Activated naive CD4-positive, alpha-beta T cell treated with anti-CD3 and anti-CD28 coated beads, Interleukin-2, amount 10 ng/mL, durations not matched to agents 7 days and 5 days (primary cell): ENCODE measurements around the gene GPC4.
"Not testable (repeated sequence)": the region's sequence is repeated elsewhere in the genome, so short reads cannot be mapped to it uniquely, and the experiment has no call there.

Experiments used
- CTCF ChIA-PET: fragments of 350-600 bp; sonication (Branson Sonifier 250); formaldehyde crosslinking; loops from one replicate; lab custom pipeline; 2021; ENCODE audit warnings: antibody characterized with exemption; lab: Charles Lee
- DNase-seq: peaks from one replicate; pipeline ENCODE4 v3.0.0-alpha.2; 2020
- H3K27ac Mint-ChIP-seq: one replicate; pipeline ENCODE4 v1.8.0; 2021; ENCODE audit warnings: mild to moderate bottlenecking, moderate library complexity, mixed read lengths
- H3K27me3 Mint-ChIP-seq: one replicate; pipeline ENCODE4 v1.8.0; 2021; ENCODE audit warnings: mild to moderate bottlenecking, mixed read lengths
- H3K36me3 Mint-ChIP-seq: one replicate; pipeline ENCODE4 v1.8.0; 2021; ENCODE audit warnings: mixed read lengths
- H3K4me1 Mint-ChIP-seq: one replicate; pipeline ENCODE4 v1.8.0; 2021; ENCODE audit warnings: mixed read lengths
- H3K4me3 Mint-ChIP-seq: one replicate; pipeline ENCODE4 v1.8.0; 2021; ENCODE audit warnings: mild to moderate bottlenecking, moderate library complexity, mixed read lengths
- H3K9me3 Mint-ChIP-seq: one replicate; pipeline ENCODE4 v1.8.0; 2021; ENCODE audit warnings: mixed read lengths

Gene GPC4

DNA sequence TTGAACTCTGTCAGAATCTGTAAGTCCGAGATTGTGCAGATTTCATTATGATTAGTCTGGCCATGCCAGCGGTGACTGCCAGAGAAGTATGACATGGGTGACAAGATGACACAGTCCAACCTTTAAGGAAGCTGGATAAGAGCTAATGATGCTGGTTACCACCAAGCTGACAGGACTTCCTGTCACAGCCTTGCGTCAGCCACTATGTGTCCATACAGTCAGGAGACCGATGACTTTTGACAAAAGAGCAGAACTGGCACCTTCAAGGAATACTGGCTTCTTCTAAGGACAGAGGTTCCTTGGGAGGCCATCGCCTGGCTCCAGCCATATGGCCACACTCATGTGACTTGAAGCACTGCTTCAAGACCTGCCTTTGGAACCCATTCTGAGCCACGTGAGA lies 129.9 kb downstream of the GPC4 start:
- CTCF ChIA-PET: no interaction called here
- Mint-ChIP-seq H3K36me3 (no peaks in the 10 kb centered on the region), H3K27me3 (no peaks in the 10 kb centered on the region), H3K4me1 (no peaks in the 10 kb centered on the region), H3K27ac (no peak overlapping the region), H3K9me3 (peaks cover 2% of the 10 kb centered on the region), H3K4me3 (no peak overlapping the region)
- no peak for DNase-seq

DNA sequence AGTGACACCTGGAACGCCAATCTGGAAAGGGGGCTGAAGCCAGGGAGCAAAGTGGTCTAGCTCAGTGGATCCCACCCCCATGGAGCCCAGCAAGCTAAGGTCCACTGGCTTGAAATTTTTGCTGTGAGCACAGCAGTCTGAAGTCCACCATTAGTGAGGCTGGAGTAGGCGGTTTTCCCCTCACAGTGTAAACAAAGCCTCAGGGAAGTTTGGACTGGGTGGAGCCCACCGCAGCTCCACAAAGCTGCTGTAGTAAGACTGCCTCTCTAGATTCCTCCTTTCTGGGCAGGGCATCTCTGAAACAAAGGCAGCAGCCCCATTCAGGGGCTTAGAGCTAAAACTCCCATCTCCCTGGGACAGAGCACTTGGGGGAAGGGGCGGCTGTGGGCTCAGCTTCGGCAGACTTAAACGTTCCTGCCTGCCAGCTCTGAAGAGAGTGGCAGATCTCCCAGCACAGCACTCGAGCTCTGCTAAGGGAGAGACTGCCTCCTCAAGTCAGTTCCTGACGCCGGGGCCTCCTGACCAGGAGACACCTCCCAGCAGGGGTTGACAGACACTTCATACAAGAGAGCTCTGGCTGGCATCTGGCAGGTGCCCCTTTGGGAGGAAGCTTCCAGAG lies 136.1 kb downstream of the GPC4 start:
- H3K36me3 Mint-ChIP-seq, H3K27me3 Mint-ChIP-seq, CTCF ChIA-PET, H3K9me3 Mint-ChIP-seq, H3K4me1 Mint-ChIP-seq, DNase-seq, H3K4me3 Mint-ChIP-seq, H3K27ac Mint-ChIP-seq: not testable (repeated sequence)

DNA sequence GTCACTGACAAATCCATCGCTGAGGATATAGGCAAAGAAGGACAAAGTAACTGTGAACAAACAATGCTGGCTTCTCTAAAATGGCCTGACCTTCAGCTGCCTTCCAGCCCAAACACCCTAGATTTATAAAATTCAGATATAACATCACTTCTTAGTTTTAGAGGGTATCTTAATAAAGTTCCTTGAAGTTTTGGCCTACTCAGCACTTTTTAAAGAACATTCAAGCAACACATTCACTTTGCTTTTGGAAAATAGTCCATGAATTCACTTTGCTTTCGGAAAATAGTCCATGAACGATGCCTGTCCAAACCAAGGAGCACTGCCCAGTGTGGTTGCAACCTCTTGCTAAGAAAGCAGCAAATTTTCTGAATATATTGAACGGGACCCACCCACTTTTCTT lies 142.1 kb downstream of the GPC4 start:
- Mint-ChIP-seq H3K4me1 (no peaks in the 10 kb centered on the region), H3K36me3 (no peaks in the 10 kb centered on the region), H3K4me3 (no peak overlapping the region), H3K27me3 (no peaks in the 10 kb centered on the region), H3K27ac (no peak overlapping the region), H3K9me3 (no peaks in the 10 kb centered on the region)
- CTCF ChIA-PET: no interaction called here
- DNase-seq: no peak

DNA sequence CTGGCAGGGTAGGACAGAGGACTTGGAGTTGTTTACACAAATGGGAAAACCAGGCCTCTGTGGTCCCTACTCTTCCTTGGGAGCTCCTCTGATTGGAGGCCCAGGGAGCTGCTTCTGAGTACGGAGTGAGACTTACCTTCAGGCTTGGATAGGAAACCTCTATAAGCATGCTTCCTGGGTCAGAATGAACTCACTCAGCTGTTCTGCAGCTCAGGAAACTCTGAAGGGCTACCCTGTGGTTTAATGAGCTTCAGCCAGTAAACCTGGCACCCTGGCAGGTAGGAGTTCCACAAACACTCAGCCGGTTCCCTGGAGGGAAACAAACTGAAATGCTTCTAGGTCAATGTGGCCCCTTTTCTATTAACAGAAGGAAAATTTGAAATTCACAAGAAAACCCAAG lies 146.1 kb downstream of the GPC4 start:
- Mint-ChIP-seq H3K27me3 (no peaks in the 10 kb centered on the region), H3K9me3 (no peaks in the 10 kb centered on the region), H3K36me3 (no peaks in the 10 kb centered on the region), H3K27ac (no peak overlapping the region), H3K4me1 (no peaks in the 10 kb centered on the region), H3K4me3 (no peak overlapping the region)
- no peak for DNase-seq
- CTCF ChIA-PET: no interaction called here

DNA sequence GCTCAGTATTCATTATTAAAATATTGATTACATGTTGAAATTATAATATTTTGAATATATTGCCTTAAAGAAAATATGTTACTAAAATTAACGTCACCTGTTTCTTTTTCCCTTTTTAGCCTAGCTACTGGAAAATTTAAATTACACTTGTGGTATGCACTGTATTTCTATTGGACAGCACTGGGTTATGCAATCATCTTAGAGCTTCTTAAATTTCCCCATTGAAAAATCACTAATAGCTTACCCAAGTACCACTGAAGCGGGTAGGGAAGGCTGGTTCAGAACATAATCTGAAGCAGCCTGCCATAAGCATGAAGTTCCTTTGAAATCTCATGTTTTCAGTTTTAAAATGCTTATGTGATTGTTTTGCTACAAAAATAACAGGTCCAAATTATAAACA lies 147.7 kb downstream of the GPC4 start:
- H3K27me3 Mint-ChIP-seq: no peaks in the 10 kb centered on the region
- H3K4me1 Mint-ChIP-seq: no peaks in the 10 kb centered on the region
- H3K9me3 Mint-ChIP-seq: no peaks in the 10 kb centered on the region
- no peak overlapping the region for H3K4me3 Mint-ChIP-seq
- DNase-seq: no peak
- CTCF ChIA-PET: no interaction called here
- no peaks in the 10 kb centered on the region for H3K36me3 Mint-ChIP-seq
- no peak overlapping the region for H3K27ac Mint-ChIP-seq

DNA sequence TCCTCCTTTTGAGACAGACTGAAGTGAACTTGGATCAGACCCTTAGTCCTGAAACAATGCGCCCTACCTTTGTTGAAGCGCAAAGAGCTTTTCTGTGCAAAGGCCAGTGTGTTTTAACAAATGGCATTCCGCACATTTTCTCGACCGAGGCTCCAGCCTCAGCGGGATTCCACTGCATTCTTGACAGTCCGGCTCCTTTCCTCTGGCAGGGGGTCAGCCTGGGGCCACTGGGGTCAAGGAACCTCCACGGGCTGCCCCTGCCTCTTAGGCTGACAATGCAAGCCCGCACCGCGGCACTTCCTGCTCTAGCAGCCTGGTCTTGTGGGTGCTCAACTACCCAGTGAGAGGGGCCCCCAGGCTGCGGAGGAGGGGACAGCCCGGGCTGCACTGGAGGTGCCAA lies 150.0 kb downstream of the GPC4 start:
- Mint-ChIP-seq H3K4me3 (no peak overlapping the region), H3K9me3 (no peaks in the 10 kb centered on the region), H3K36me3 (no peaks in the 10 kb centered on the region), H3K4me1 (no peaks in the 10 kb centered on the region), H3K27me3 (no peaks in the 10 kb centered on the region), H3K27ac (no peak overlapping the region)
- CTCF ChIA-PET: no interaction called here
- DNase-seq: no peak

DNA sequence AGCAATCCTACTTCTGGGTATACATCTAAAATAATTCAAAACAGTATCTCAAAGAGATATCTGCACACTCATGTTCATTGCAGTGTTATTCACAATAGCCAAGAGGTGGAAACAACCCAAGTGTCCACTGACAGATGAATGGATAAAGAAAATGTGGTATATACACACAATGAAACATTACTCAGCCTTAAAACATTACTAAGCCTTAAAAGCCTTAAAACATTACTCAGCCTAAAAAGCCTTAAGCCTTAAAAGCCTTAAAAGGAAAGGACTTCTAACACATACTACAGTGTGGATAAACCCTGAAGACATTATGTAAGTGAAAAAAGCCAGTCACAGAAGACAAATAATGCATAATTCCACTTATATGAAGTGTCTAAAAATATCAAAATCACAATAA lies 156.8 kb downstream of the GPC4 start:
- H3K36me3 Mint-ChIP-seq: no peaks in the 10 kb centered on the region
- DNase-seq: no peak
- no peaks in the 10 kb centered on the region for H3K4me1 Mint-ChIP-seq
- no peak overlapping the region for H3K27ac Mint-ChIP-seq
- no peaks in the 10 kb centered on the region for H3K9me3 Mint-ChIP-seq
- CTCF ChIA-PET: no interaction called here
- no peak overlapping the region for H3K4me3 Mint-ChIP-seq
- H3K27me3 Mint-ChIP-seq: no peaks in the 10 kb centered on the region

DNA sequence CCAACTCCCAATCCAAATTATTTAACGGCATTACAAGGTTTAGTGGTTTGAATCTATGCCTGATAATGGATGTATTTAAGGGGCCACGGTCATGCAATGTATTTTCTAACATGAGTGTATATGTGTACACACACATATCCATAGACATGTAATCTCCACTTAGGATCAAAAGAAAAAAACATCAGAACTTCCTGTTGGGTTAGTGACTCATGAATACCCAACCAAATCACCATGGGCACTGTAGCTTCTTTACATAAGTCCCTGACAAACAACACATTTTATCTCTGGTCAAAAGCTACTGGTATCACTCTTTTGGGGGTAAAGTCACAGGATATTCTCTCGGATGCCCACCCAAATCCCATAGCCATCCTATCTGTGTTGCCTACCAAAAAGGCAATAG lies 160.6 kb downstream of the GPC4 start:
- Mint-ChIP-seq H3K27ac (no peak overlapping the region), H3K4me3 (no peak overlapping the region), H3K36me3 (no peaks in the 10 kb centered on the region), H3K9me3 (no peaks in the 10 kb centered on the region), H3K4me1 (no peaks in the 10 kb centered on the region), H3K27me3 (no peaks in the 10 kb centered on the region)
- CTCF ChIA-PET: no interaction called here
- DNase-seq: no peak

DNA sequence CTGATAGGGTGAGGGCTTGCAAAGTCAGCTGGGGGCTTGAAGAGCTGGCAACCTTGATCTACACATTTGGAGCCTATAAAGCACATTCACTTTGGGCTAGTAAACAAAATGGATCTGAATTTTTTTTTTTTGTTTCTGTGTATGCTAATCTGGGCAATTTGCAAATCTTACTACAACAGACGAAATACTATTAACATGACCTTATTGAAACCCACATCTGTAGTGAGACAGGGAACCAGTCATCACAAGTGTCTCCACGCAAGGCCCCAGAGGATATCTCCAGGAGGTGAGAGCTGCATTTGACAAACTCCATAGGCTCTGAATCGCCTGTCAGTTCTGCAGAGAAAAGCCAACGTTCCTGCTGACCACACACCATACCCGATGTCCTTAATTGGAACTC lies 164.1 kb downstream of the GPC4 start:
- H3K27me3 Mint-ChIP-seq: no peaks in the 10 kb centered on the region
- no peak overlapping the region for H3K27ac Mint-ChIP-seq
- no peak overlapping the region for H3K4me3 Mint-ChIP-seq
- H3K9me3 Mint-ChIP-seq: peaks cover 2% of the 10 kb centered on the region
- CTCF ChIA-PET: no interaction called here
- H3K4me1 Mint-ChIP-seq: no peaks in the 10 kb centered on the region
- DNase-seq: no peak
- no peaks in the 10 kb centered on the region for H3K36me3 Mint-ChIP-seq

DNA sequence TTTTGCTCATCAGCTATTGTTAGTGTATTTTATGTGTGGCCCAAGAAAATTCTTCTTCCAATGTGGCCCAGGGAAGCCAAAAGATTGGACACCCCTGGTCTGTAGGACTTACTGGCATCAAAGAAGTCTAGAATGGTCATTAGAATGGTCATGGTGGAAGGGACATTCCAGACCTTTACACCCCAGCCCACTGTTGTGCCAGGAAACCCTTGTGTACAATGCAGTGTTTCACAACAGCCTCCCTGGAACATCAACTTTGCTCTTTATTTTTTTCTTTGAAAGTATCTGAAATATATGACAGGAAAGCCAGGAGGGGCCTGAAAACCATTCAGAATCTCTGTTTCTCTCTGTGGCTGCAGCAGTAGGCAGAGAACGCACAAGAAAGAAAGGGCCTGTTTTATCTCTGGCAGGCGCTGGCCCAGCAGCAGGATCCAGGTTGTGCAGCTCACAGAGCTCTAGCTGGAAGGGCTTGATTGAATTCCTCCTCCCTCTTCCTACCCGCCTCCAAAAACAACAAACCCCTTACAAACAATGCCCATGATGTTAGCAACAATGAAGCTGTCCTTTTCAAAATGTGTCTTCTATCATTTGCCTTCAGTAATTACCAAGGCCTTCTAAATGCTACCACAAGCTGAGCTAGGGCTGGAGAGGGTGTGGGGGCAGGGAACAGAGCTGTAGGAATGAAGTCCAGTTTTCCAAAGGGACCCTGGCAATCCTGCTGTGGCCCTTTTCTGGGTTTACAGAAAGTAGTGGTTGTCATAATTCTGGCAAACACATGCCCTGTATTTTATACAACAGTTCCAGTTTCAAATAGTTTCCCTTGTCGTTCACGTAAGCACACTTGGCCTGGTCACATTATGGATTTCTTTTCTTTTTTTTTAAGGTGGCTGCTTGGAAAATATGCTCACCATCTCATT lies 164.8 kb downstream of the GPC4 start:
- Mint-ChIP-seq H3K27me3 (no peaks in the 10 kb centered on the region), H3K4me3 (no peak overlapping the region), H3K27ac (no peak overlapping the region), H3K9me3 (peaks cover 2% of the 10 kb centered on the region), H3K4me1 (no peaks in the 10 kb centered on the region), H3K36me3 (no peaks in the 10 kb centered on the region)
- CTCF ChIA-PET: no interaction called here
- DNase-seq: no peak
